GM21390 (cell line): ENCODE results near the gene MAGI1.
"Not testable (repeated sequence)": the region's sequence is repeated elsewhere in the genome, so short reads cannot be mapped to it uniquely, and the experiment has no call there.

Experiments used
- ATAC-seq: cut with Tn5 transposase; IDR thresholded peaks from one replicate; pipeline ENCODE4 v1.9.1; 2021; ENCODE audit not compliant: unreplicated experiment

The MAGI1 gene

DNA sequence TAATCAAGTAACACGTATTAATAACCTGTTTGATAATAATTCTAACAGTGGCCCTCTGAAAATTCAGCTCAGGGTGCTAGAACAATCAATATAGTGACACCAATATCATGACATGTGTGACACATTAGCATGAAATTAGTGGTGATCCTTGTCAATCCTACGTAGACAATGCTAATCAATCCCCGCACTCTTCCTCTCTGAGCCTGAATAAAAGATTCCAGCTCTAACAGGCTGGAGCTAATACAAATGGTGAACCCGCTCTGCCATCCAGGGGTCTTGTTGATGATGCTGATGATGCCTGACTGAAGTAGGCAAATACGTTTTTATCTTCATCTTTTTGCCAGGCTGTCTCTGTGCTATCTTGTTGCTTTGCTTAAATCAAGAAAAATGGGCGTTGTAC, 462.5 kb downstream of the MAGI1 start:
- no peak for ATAC-seq

DNA sequence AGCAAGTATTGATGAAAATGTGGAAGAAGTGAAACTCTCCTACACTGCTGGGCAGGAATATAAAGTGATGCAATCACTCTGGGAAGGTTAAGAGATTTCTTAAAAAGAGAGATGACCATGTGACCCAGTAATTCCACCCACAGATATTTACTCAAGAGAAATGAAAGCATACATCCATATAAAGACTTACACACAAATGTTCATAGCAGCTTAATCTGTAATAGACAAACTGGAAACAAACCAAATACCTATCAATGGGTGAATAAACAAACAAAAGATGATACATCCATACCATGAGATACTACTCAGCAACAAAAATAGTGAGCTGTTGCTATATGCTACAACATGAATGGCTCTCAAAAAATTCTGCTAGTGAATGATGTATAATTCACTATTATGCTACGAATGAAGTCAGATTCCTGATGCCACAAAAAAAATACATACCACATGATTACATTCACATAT, 463.3 kb downstream of the MAGI1 start:
- no peak for ATAC-seq

DNA sequence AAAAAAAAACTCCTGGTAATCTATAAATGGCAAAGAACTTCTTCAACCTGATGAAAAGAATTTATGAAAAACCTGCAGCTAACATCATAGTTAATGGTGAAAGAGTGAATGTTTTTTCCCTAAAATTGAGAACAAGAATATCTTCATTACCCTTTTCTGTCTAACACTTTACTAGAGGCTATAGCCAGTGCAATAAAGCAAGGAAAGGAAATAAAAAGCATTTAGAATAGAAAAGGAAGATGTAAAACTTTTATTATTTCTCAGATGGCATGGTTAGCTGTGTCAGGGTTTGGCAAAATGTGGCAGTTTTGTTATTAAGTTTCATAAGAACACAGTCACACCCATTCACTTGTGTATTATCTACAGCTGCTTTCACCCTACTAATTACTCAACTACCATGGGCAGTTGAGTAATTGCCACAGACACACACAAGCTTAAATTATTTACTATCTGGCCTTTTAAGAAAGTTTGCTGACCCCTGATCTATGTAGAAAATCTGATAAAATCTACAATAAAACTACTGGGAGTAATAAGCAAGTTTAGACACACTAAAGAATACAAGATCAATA, 465.1 kb downstream of the MAGI1 start:
- ATAC-seq = no peak

DNA sequence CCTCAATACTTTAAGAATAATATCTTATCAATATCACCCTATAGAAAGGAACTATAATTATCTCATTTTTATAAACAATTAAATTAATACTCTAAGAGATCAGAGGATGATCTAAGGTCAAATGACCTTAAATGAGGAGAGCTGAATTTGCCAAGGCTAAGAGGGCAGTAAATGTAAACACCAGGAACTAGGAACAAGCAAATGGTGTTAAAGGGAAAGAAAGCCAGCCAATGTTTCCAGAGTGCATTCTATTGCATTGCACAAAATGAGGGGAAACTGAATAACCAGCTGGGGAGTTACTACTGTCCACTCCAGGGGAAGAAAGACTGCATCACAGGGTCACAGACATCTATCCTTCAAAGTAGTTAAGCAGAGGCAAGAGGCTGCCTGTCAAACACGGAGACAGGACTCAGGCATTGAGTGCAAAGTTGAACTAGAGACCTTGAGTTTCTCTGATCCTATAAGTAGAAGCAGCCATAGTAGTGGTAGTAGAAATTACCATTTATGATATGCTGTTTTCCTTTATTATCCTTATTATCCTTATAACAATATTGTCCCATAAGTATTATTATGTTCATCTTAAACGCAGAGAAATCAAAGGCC, 466.4 kb downstream of the MAGI1 start:
- no peak for ATAC-seq

DNA sequence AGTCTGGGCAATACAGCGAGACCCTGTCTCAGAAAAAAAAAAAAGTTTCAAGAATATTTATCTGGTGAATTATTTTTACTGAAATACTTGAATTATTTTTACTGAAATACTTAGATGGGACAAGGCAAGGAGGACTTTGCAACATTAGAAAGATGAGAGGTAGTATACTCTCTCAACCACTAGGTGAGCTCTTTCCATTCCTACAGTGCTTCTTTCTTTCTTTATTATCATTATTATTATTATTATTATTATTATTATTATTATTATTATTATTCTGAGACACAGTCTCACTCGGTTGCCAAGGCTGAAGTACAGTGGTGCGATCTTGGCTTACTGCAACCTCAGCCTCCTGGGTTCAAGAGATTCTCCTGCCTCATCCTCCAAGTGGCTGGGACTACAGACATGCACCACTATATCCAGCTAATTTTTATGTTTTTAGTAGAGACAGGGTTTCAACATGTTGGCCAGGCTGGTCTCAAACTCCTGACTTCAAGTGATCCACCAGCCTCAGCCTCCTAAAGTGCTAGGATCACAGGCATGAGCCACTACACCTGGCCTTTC, 468.8 kb downstream of the MAGI1 start:
- no peak for ATAC-seq

DNA sequence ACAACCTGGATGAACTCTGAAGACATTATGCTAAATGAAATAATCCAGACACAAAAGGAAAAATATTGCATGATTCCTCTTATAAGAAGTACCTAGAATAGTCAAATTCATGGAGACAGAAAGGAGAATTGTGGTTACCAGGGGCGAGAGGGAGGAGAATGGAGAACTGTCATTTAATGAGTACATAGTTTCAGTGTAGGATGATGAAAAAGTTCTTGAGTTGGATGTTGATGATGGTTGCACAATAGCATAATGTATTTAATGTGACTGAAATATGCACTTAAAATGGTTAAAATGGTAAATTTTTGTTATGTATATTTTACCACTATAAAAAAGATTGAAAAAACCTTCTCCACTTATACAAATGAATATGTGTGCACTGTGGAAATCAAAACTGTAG, 469.6 kb downstream of the MAGI1 start:
- ATAC-seq = no peak

DNA sequence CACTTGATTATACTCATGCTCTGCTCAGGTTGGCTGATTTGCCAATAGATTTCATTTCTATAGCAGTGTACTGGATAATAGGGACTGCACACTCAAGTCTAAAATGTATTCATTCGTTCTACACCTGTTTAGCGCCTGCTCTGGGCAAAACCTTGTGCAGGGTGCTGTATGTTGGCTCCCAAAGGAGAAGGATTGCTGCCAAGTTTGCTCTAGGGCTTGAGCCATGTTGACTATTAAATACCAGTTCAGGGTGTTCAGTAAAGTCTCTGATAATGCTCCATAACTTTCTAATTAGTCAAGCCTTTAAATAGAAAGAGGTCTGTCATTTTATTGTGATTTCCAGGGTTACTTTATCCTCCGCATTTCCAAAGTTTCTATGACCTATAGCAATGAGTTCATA, 470.2 kb downstream of the MAGI1 start:
- ATAC-seq = no peak

DNA sequence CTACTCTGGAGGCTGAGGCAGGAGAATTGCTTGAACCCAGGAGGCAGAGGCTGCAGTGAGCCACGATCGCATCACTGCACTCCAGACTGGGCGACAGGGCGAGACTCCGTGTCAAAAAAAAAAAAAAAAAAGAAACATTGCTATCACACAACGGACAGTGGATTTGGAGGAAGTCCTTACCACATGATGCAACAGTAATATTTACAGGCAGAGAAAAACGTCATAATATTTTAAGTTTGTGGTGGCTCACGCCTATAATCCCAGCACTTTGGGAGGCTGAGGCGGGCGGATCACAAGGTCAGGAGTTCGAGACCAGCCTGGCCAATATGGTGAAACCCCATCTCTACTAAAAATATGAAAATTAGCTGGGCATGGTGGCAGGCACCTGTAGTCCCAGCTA, 473.0 kb downstream of the MAGI1 start:
- not testable (repeated sequence) for ATAC-seq

DNA sequence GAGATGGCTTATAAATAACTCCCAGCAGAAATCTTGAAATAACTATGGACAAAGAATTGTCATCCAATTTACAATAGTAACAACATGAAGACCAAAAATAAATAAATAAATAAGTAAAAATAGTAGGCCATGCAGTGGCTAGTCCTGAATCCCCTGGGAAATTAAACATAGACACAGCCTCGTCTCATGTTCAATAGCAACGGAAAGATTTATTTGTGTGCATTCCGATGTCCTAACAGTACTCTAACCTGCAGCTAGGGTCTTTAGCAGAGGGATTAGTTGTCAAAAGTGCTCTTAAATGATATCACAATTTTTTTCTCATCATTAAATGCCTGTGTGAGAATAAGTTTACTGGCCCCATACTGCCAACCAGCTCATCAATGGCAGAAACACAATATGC, 474.2 kb downstream of the MAGI1 start:
- ATAC-seq = no peak

DNA sequence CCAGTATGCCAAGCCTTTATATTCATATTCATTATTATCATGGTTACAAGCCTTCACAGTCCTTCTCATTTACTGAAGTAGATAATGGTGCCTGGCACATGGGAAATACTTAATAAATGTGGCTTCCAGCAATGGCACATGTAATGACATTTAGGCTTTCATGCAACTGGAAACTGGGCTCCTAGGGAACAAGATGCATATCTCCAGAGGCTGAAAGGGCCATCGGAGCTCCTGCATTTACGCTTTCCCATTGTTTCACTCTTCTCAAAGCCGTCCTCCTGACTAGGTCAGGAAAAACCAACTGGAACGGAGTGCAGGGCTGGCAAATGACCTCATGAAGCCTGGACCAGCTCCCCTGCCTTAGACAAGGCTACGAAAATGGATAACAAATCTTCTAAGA, 474.9 kb downstream of the MAGI1 start:
- ATAC-seq = no peak

DNA sequence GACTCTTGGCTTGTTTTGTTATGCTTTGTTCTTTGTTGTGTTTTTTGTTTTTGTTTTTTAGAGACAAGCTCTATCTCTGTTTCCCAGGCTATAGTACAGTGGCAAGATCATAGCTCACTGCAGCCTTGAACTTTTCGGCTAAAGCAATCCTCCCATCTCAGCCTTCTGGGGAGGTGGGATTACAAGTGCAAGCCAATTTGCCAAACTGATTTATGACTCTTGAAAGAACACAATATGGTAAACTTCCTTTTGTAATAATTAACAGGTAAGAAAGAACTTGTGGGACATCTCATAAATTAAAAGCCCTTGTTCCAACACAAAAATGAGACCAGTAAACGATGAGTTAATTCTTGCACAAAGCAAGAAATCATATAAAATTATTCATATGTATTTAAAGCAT, 476.3 kb downstream of the MAGI1 start:
- no peak for ATAC-seq

DNA sequence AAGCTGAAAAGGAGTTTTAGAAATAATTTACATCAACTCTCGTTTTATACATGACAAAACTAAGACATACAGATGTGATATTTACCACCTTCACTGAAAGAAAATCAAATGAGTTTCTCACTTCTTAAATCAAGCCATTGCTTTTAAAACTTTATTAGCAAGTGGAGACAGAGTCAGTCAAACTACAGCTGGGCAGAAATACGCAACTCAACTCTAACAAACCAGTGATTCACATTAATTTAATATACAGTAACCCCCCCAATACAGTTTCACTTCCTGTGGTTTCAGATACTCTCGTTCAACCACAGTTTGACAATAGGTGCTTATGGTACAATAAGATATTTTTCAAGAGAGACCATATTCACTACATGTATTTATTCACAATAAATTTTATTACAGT, 477.1 kb downstream of the MAGI1 start:
- no peak for ATAC-seq

DNA sequence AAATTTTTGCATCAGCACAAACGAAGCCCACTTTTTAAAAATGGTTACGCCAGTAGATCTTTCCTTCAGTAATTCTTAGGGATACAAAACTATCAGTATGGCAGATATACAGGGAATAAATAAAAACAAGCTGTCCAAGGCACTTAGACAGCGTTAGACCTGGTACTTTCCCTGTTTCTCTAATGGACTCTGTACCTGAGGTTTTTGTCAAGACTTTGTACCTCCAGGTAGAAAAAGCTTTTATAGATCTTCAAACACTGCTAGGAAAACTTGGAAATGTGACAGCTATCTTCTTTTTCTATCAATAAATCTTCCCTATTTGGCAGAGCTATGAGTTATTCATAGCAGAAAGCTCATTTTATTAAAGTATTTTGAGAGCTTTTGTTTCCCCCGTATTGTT, 477.8 kb downstream of the MAGI1 start:
- ATAC-seq = no peak

DNA sequence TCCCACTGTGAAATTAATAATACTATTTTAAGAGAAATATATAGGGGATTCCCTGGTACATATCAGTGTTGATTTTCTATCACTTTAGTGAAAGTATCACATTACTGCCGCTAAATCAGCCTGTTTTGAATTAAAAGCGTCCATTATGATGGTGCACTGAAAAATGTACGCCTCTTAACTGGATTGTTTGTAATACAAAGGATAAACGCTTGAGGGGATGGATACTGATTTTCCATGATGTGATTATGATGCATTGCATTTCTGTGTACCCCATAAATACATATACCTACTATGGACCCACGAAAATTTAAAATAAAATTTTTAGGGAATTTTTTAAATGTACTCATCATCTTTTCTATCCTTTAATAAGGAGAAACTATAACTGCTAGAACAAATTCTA, 478.6 kb downstream of the MAGI1 start:
- no peak for ATAC-seq

DNA sequence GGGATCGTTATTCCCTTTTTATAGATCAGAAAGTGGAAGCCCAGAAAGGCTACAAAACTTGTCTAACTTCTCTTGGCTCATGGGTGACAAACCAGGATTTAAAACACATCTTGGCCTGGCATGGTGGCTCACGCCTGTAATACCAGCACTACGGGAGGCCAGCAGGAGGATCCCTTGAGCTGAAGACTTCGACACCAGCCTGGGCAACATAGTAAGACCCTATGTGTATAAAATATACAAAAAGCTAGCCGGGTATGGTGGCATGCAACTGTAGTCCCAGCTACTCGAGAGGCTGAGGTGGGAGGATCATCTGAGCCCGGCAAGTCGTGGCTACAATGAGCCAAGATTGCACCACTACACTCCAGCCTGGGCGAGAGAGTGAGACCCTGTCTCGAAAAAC, 479.1 kb downstream of the MAGI1 start:
- ATAC-seq = no peak

DNA sequence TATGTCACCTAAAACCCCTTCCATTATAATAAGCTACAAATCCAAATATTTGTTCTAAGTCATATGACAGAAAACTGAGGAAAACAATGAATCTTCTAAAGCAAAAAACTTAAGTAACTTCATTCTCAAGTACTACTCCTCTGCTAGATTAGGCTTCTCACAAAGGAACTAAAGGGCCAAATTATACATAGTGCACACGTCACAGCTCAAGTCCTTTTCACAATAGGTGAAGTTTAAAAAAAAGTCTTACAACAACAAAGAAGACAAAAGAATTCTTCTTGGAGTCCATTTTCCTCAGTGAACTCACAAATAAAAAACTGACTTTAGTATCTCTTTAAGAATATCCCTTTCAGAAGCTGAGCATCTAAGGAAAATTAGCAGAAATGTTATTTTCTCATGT, 479.9 kb downstream of the MAGI1 start:
- ATAC-seq = no peak

DNA sequence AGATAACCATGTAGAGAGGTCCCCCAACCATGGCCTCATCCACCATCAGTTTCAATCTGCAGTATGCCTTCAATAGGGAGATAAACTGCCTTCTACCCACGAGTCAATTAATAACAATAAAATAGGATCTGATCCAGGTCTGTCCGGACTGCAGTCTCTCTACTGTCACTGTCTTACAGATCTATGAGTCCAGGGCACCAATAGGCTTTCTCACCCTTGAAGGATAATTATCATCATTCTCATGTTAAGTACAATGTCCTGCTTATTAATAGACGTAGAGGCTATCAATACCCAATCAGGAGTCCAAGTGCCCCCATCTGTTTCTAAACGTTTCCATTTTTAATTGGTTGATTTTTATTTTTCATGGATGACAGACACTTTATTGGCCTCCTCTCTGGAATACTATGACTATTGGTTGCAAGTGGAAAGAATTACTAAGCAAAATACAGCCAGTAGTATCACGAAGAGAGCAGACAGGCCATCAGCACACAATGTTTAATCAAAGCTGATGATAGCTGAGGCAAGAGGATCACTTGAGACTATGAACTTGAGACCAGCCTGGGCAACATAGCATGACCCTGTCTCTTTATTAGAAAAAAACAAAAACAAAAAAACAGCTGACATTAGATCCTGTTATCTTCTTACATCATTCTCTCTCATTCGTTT, 480.7 kb downstream of the MAGI1 start:
- no peak for ATAC-seq

DNA sequence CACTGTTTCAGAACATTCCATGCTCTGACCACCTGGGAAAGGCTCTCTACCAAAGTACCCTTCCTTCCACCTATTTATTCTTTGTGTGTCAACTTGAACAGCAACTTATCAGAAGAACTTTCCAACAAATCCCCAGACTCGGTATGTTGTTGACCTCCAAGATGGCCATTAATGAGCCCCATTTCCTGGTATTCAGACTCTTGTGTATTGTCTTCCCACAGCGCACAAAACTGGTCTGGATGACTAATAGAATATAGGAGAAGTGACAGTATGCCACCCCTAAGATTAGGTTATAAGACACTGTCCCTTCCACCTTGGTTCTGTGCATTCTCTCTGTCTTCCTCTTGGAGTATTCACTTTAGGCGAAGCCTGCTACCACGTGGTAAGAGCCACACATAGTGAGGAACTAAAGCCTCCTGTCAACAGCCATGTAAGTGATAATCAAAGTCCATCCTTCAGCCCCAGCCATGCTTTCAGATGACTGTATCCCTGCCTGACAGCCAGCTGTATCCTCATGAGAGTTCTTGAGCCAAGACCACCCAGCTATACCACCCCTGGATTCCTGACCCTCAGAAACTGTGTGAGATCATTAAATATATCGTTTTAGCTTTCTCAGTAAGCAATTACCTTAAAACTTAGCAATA, 481.7 kb downstream of the MAGI1 start:
- no peak for ATAC-seq

DNA sequence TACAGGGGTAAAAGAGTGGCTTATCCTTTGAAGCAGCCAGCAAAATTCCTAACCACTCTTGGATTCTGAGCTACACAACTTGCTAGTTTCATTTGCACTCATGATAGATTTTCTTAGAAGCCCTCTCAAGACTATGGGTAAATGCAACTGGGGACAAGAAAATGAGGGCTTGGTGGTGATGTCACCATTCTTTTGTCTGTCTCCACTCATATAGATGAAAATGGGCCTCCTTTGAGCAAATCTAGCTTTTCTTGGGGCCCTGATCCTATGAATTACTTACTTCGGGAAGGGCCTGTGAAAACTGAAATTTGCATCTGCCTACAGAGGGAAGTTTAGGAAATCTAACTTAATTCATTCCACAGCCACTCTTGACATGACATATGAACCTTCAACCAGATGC, 486.3 kb downstream of the MAGI1 start:
- no peak for ATAC-seq

DNA sequence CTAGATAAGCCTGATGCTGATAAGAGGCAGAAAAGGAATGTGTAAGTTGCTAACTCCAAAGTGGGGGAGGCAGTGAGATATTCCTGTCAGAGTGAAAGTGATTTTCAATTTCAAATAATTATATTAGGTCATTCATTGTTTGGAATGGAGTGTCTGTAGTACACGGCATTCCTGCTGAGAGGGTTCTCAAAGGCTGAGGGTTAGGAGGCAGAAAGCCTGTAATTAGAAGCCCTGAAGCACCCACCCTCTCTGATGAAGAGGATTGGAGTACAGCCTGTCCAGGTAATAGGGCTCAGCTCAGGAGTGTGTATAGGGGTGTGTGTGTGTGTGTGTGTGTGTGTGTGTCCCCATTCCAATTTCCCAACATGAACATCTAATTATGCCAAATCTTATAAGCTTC, 486.8 kb downstream of the MAGI1 start:
- no peak for ATAC-seq

DNA sequence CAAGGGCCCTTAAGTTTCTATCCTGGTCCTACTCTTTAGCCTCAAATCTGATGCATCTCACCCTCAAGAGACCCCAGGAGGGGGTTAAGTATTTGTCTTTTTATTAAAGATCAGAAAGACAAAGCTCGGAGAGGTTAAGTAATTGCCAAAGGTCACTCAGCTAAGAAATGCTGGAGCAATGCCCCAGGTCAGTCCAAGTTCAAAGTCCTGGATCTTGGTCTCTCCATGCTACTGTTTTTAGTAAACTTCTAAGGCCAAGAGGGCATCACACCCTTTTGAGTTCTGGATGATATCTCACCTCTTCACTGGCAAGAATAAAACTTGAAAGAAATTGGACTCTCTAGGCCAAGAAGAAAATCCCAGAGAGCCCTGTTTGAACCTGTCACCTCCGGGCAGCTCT, 488.6 kb downstream of the MAGI1 start:
- ATAC-seq = no peak

DNA sequence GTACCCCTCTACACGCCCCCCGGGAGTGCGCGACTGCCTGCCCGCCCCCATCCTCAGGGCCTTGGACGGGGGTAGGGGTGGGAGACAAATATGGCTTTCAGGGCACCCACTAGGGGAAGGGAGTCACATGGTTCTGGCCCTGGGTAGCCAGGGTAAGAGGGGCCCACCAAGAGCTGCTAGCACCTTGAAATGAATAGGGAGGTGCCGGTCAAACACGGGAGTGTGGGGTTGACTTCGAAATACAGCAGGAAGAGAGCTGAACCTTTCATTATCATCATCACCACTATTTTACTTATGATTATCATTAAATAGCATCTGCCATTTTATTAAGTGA, 489.1 kb downstream of the MAGI1 start:
- ATAC-seq = no peak
